LoVo (cell line): Measurements from ENCODE around the gene PLA2G15.

Experiments used
- DNase-seq: peaks from one replicate; pipeline ENCODE4 v3.0.0-alpha.2; 2016; ENCODE audit warnings: low spot score

Gene PLA2G15

DNA sequence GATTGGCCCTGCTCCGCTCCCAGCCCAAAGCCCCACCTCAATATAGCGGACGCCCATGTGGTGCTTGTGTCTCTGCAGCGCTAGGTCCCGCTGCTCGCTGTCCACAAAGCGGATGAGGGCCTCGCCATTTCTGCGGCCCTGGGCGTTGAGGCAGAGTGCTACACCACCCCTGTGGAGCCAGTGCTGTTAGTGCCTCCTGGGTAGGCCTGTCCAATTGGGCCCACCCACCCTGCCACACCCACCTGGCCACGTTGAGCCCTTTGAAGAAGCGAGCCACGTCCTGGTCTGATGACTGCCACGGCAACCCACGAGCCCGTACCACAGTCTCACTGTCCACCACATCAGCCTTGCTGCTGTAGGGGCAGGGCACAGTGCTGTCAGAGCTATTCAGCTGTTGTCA, 12.8 kb upstream of the PLA2G15 start:
- DNase-seq, result no peak

DNA sequence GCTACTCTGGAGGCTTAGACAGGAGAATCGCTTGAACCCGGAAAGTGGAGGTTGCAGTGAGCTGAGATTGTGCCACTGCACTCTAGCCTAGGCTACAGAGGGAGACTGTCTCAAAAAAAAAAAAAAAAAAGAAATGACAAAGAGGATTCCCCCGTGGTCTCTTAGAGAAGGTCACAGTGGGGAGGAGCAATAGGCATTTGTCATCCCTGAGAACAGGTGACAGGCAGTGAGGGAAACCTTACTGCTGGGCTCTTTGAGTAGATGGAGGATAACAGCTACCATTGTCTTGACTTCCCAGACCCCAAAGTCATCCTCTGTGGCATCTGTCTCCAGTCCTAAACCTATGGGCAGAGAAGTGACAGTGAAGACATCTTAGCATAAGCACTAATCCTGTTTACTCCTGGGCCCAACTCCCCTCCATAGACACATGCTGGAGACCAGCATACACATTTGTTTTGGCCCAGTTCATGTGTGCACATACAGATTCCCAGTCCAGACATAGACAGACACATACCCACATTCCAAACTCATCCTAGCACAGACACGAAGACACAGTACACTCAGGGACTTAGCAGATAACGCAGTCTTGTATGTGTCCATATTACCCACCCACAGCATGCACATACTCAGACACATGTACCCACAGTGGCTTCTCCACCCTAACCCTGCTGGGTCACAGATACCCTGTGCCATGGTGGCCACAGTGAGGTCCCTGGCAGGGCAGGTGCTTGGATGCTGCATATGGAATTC, 11.9 kb upstream of the PLA2G15 start:
- no peak for DNase-seq

DNA sequence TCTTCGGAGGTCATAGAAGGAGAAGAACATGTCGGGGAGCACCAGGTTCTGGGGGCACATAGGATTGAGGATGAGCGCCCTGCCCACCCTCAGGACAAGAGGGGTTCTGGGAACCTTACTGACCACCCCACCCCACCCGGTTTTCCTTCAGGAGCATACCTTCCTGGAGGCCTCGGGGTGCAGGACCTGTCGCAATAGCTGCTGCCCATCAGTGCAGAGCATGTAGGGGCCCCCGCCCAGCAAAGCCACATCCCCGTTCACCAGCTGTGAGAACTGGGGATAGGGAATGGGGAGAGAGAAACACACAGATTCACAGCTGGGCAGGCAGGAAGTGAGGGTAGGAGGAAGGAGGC, 11.4 kb upstream of the PLA2G15 start:
- no peak for DNase-seq

DNA sequence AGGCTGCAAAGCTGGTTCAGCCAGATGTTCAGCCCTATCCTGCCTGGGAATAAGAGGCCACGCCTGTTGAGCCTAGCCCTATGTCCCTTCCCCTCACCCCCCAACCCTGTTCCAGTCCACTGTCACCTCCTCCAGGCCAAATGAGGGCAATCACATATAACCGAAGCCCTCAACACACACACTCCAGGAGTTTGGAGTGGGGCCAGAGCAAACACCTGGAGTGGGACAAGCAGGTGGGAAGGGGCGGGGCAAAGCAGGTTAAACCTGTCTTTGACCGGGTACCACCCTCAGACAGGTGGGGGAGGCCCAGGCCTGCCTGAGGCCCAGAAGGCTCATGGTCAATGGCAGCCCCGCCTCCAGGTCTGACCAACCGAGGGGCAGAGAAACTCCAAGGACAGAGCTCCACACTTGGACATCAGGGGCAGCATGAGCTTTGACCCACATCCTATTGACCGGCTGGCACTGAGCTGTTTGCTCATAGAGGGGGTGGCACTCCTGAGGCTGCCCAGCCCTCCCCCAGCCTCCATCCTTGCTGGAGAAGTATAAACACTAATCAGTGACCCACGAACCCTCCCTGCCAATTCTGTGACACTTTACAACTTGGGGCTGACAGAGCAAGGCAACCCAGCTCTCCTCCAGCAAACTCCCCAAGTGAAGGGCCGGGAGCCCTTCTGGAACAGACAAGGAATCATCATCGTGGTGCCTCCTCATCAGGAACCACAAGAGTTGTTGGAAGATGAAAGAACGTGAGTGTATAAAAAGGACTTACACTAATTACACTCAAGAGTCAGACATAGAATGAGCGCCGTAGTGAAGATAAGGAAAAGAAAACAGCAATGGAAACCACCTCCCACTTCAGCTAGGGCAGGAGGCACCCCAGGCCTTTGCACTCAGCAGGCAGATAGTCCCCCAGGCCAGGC, 10.7 kb upstream of the PLA2G15 start:
- DNase-seq, result peak; percentile 84

DNA sequence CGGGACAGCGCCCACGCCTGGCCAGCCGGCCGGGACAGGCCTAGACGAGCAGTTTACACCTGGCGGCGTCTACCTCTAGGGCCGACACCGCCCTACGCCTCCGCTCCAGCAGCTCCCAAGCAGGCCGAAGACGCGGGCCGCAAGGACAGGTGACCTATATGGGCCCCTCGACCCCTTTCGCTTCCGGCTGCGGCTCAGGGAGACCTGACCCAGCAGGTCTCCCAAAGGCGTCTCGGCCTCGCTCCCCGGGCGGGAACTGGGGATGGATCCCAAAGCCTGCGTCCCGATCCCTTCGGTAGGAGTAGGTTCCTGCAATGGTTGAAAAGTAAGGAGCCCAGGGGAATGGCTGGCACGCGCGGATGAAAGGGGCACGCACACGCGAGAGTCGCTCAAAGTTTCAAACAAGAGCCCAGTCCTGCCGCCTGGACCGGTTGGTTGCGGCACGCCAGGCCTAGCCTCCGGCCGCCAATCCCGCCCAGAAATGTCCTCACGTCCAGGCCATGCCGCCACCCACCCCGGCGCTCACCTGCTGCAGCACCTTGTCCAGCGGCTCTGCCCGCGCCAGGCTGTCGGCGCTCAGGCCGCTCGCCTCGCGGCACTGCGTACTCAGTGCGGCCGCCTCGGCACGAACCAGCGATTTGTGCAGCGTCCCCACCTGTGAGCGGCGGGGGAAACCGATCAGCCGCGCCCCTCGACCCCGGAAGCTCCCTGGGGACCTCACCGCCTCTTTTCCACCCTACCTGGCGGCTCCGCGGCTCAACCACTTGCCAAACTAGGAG, 9.9 kb upstream of the PLA2G15 start:
- peak; percentile 36 for DNase-seq

DNA sequence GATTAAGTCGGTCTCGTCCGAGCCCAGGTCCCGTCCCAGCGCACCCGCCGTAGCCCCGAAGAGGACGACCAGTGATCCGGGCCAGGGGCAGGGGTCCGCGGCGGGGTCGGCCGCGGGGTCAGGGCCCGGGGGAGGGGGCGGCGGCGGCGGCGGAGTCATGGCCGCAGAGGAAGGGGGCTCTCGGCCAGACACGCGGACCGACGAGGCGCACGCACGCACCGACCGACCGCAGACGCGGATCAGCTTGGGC, 9.4 kb upstream of the PLA2G15 start, which contains the start of gene ESRP2:
Gene ESRP2 (minus strand): TSS at position 241 of the 250 bp plus-strand sequence. CDS start 82 bp downstream, at position 159.
- DNase-seq, result no peak

DNA sequence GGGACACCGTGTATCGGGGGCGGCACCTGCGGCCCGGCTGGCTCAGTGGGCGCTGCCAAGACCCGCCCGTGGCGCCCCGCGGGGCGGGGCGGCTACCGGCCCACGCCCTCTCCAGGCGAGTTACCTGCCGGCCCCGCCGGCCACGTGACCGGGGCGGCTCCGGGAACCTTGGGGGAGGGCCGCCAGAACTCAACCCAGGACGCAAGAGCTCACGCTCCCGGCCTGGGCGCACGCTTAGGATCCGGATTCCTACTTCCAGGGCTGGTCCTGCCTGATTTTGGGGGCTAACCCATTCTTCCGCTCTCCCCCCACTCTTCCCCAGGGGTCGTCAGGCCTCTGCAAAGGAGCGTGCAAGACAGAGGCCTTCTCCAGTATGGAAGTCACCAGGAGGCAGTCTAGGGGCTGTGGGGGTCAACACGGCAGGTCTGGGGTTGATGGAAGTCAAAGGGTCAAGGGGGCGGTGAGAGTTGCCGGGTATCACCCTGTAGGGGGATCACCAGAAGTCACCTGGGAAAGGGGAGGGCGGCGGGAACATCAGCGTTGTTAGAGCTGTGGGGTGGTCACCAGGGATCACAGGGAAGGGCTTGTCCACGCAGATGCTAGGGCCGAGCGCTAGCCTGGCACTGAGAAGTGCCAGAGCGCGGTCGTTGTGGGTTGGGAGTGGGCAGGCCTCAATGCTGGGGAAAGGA, 8.9 kb upstream of the PLA2G15 start:
- DNase-seq, result peak; percentile 93

DNA sequence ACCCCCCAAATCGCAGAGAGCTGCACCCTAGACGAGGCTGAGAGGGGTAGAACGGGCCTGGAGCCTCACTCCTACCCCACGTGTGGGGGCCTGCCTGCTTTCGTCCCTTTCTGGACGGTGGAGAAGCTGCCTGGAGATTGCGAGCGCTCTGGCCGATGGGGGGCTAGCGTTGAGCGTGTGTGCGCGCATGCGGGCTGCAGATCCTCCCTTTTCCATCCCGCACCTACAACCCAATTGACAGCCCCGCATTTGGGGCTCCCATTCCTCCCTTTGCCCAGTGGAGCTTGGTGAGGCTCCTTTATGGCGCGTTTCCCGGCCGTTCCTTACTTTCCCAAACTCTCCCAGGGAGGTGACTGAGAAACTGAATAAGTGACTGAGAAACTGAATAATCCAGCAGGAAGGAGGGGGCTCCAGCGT, 8.3 kb upstream of the PLA2G15 start:
- peak; percentile 24 for DNase-seq

DNA sequence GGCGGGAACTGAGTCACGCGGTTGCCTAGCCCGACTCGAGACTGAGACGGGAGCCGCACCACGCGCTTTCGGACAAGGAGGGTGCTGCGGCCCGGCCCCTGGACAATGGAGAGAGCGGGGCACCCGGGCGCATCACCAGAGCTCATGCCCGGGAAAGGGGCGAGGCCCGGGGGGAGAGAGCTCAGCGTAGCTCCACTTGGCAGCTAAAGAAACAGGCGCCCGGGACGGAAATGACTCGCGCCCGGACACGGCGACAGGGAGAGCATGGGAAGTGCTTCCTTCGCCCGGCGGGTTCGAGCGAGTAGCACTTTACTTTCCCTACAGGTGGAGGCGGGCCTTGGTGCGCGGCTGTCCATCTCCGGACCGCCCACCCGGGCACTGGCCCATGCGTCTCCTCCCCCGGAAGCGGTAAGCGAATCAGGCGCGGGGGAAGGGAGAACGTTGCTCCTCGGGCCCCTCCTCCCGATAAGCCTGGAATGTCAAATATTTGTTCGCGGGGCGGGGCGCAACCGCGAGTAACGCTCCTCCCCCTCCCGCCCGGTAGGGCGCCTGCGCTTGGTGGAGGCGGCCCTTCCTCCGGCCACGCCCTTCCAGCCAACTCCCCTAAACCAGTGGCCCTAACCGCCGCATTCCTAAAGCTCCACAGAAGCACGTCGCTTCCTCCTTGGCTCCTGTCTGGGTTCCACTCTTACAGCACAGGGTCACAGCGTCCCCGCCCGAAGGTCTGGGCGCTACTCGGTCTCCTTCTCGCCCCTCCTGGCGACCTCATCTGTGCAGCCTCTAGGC, 7.7 kb upstream of the PLA2G15 start:
- peak; percentile 99 for DNase-seq

DNA sequence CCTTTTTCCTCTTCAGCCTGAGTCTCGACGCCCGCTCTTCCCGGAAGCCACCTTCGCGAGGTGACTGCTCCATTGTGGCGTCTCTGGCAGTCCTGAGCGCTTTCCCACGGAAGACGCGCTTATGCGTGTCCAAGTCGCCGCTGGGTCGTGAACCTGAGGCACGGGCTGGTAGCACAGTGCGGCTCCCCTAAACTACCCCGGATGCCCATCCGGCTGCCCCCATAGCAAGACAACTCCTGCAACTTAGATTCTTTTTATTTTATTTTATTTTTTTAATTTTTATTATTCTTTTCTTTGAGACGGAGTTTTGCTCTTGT, 7.2 kb upstream of the PLA2G15 start:
- no peak for DNase-seq

DNA sequence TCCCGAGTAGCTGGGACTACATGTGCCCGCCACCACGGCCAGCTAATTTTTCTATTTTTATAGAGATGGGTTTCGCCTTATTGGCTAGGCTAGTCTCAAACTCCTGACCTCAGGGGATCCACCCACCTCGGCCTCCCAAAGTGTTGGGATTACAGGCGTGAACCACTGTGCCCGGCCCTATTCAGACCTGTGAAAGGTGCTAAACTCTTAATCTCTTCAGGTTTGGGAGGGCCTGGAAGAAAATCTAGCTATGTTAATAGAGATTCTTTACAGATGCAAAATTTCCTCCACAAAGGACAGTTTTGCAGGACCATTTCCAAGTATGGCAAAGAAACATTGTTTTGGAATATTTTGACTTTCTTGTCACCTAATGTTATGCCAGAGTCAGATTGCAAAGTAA, 3.1 kb upstream of the PLA2G15 start:
- DNase-seq, result no peak

DNA sequence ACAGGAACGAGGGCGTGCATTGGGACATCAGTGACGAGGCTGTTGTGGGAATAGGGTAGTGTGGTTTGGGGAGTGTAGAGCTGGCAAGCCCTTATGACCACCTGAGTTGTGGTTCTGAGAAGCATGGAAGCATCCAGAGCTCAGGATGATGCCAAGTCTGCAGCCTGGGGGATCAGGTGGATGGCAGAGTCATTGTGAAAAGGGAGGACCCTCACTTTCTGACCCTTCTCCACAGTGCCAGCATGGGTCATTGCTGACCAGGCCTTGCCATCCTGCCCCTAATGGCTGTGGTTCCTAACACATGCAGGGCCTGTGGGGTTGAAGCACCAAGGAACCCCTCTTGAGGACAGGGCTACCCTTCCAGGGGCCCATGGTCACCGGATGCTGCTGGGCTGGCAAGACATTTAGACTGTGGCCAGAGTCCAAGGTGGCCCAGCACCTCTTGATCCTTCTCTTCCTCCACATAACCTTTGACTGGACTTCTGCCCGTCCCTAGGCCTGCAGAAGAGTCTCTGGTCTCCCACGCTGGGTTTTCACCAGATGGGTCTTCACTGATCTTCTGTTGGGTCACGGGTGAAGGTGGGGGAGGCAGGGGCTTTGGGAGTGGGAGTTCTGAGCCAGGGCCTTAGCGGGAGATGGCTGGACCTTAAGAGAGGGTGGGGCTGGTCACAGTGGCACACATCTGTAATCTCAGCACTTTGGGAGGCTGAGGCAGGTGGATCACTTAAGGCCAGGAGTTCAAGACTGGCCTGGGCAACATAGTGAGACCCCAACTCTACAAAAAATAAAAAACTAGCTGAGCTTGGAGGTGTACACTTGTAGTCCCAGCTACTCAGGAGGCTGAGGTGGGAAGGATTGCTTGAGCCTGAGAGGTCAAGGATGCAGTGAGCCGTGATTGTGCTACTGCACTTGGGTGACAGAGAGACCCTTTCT, 2.0 kb upstream of the PLA2G15 start:
- no peak for DNase-seq

DNA sequence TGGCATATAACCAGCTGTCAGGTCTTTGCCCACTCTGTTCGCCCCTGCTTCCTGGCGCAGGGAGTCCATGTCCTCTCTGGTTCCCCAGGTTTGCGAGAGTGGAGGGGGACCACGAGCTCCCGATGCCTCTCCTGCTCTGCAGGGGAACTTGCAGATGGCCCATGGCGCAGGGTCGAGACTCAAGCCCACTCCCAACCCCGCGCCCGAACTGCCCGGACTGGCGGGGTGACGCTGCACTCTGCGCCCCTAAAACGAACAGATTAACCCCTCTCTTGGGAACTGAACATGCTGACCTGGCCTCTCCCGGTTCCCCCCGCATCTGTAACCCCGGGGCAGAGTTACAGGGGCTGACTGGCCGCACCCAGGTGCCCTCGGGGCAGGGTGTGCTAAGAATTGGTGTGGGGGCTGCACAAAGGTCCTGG, 681 bp upstream of the PLA2G15 start:
- DNase-seq, result no peak

DNA sequence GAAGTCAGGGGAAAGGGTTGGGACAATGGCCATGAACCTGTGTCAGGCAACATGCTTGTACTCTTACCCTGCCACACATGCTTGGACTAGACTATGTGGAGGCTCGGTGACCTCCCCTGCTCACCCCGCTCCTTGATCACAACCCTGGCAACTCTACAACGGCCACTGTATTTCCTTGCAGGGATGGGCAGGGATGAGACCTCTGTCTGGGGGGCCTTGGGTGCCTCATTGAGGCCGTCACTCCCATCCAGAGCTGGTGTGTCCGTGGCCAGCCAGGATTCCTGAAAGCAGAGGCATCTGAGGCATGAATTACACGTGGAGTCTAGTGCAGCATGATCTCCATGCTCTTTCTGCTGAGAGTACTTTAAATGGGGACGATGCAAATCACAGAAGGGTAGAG, 948 bp downstream of the PLA2G15 start:
- DNase-seq, result no peak

DNA sequence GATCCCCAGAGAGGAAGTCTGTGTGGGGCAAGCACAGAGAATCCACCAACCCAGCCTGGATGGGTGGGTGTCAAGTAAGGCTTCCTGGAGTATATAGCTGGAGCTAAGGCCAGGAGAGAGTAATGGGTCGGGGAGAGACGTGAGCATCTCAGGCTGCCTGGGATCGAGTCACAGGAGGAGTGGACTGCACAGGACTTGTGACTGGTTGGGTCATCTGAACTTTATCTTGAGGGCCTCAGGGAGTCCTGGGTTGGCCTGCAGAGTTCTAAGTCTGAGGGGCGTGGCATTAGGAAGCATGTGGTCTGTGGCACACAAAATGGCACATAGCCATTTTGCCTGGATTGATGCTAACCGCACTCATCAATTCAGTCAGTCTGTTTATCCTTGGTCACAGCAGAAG, 1.5 kb downstream of the PLA2G15 start:
- no peak for DNase-seq

DNA sequence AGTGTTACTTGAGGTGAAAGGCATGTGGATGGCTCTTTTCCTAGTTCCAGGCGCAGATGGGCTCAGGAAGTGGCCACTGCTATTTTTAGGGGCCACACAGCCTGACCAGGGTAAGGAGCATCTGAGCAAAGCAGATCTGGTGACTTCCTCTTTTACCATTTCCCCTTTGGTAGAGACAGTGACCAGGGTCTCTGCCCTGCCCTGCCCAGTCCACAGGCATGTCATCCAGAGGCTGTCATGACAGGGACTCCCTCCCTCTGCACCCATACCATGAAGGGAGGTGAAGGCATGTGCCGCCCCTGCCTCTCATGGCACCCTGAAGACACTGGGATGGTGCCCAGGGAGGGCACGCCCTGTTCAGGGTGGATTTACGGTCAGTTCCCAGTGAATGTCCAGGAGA, 2.2 kb downstream of the PLA2G15 start:
- DNase-seq, result no peak

DNA sequence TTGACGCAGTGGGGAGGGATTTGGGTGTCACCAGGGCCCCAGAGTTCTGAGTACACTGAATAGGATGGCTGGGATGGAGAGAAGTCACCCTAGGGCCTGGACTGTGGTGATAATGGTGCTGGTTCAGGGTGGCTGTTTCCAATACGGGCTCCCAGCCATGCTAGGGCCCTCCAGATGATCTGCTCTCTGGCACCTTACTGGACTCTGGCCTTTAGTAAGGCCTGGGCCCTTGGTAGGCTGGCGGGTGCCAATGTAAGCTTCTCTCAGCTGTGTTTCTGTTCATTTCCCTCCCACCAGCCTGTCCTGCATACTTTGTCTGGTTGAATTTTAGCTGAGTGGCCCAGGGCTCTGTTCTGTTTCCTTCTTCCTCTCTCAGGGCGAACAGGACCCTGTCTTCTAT, 2.8 kb downstream of the PLA2G15 start:
- no peak for DNase-seq

DNA sequence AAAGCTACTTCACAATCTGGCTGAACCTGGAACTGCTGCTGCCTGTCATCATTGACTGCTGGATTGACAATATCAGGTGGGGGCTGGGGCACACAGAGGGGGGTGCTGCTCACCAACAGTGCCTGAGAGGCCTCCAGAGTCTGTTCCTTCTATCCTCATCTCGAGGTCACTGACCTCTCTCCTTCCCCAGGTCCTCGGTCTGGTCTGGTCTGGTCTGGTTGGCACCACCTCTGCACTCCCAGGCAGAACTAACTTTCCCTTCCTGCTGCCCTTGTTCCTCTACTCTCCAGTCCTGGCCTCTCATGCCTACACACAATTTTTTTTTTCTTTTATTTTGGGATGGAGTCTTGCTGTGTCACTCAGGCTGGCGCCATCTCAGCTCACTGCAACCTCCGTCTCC, 4.2 kb downstream of the PLA2G15 start:
- DNase-seq, result no peak

DNA sequence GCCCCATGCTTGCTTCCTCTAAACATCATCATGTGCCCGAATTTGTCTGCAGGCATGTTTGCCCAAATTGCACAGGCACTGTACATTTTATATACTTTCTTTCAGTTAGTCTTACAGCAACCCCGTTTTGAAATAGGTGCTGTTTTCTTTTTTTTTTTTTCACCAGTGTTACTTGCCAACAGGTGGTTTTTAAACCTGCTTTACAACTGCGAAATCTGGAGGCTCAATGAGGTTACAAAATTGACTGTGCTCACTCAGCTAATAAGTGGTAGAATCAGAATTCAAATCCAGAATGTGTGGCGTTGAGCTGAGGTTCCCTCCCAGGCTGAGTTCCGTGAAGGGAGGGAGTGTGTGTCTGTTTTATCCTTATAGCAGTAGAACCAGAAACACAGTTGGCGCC, 5.8 kb downstream of the PLA2G15 start:
- DNase-seq, result no peak

DNA sequence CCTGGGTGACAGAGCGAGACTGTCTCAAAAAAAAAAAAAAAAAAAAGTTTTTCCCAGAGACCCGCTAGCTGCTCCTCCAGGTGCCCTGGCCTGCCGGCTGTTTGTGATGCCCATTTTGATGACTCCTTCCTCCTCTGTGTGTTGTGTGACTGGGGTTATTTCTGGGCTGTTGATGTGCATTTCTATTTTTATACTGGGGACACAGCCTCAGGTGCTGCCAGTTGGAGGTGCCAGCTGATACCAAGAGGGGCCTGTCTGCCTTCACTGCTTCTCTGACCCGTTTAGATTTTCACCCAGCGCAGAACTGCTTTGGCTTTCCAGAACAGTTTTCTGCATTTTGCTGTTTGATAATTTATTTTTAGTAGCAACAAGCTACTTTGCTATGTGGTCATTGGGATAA, 6.7 kb downstream of the PLA2G15 start:
- DNase-seq, result no peak
